ENCODE data around the gene TAAR9.

Gene TAAR9

GRCh38 chr6:132537977-132538376, at the start of gene TAAR9:
TAAR9 (plus strand) TSS chr6:132538277; CDS start chr6:132538290, 13 bp downstream.
- no peak within 1 kb of the TSS for H3K4me3 ChIP-seq (ENCODE audit: low read length)
- H3K4me1 ChIP-seq (ENCODE audit: control insufficient read depth, insufficient read depth, low read length): no peaks in the 10 kb centered on the region
- H3K9me3 ChIP-seq (ENCODE audit: control insufficient read depth, low read length): no peaks in the 10 kb centered on the region
- no peak within 1 kb of the TSS for H3K9ac ChIP-seq (ENCODE audit: low read length)
- H3K27me3 ChIP-seq (ENCODE audit: control insufficient read depth, insufficient read depth, low read length): peaks cover 16% of the 10 kb centered on the region
- no peaks in the 10 kb centered on the region for H3K36me3 ChIP-seq (ENCODE audit: control insufficient read depth, insufficient read depth, low read length)

- no peaks in the 10 kb centered on the region for H3K36me3 ChIP-seq (ENCODE audit: control insufficient read depth, insufficient read depth, low read length)
- H3K9me3 ChIP-seq (ENCODE audit: control insufficient read depth, low read length): no peaks in the 10 kb centered on the region
- H3K4me1 ChIP-seq (ENCODE audit: control insufficient read depth, insufficient read depth, low read length): no peaks in the 10 kb centered on the region
- H3K27me3 ChIP-seq (ENCODE audit: control insufficient read depth, insufficient read depth, low read length): no peaks in the 10 kb centered on the region
- H3K9ac ChIP-seq (ENCODE audit: low read length): no peak overlapping the region
- no peak overlapping the region for H3K4me3 ChIP-seq (ENCODE audit: low read length)
Measured at GRCh38 chr6:132489376-132489775, 48.7 kb upstream of the TAAR9 start.

GRCh38 chr6:132490024-132490423, 48.1 kb upstream of the TAAR9 start:
- H3K9me3 ChIP-seq (ENCODE audit: control insufficient read depth, low read length): no peaks in the 10 kb centered on the region
- no peak overlapping the region for H3K9ac ChIP-seq (ENCODE audit: low read length)
- no peaks in the 10 kb centered on the region for H3K36me3 ChIP-seq (ENCODE audit: control insufficient read depth, insufficient read depth, low read length)
- no peaks in the 10 kb centered on the region for H3K4me1 ChIP-seq (ENCODE audit: control insufficient read depth, insufficient read depth, low read length)
- no peak overlapping the region for H3K4me3 ChIP-seq (ENCODE audit: low read length)
- no peaks in the 10 kb centered on the region for H3K27me3 ChIP-seq (ENCODE audit: control insufficient read depth, insufficient read depth, low read length)

GRCh38 chr6:132490478-132491204, 47.4 kb upstream of the TAAR9 start:
- no peaks in the 10 kb centered on the region for H3K4me1 ChIP-seq (ENCODE audit: control insufficient read depth, insufficient read depth, low read length)
- H3K36me3 ChIP-seq (ENCODE audit: control insufficient read depth, insufficient read depth, low read length): no peaks in the 10 kb centered on the region
- H3K9ac ChIP-seq (ENCODE audit: low read length): no peak overlapping the region
- H3K27me3 ChIP-seq (ENCODE audit: control insufficient read depth, insufficient read depth, low read length): no peaks in the 10 kb centered on the region
- H3K4me3 ChIP-seq (ENCODE audit: low read length): no peak overlapping the region
- no peaks in the 10 kb centered on the region for H3K9me3 ChIP-seq (ENCODE audit: control insufficient read depth, low read length)

GRCh38 chr6:132491303-132491702, 46.8 kb upstream of the TAAR9 start:
- Histone ChIP-seq H3K36me3 (ENCODE audit: control insufficient read depth, insufficient read depth, low read length) (no peaks in the 10 kb centered on the region), H3K27me3 (ENCODE audit: control insufficient read depth, insufficient read depth, low read length) (no peaks in the 10 kb centered on the region), H3K9ac (ENCODE audit: low read length) (no peak overlapping the region), H3K9me3 (ENCODE audit: control insufficient read depth, low read length) (no peaks in the 10 kb centered on the region), H3K4me1 (ENCODE audit: control insufficient read depth, insufficient read depth, low read length) (no peaks in the 10 kb centered on the region), H3K4me3 (ENCODE audit: low read length) (no peak overlapping the region)

GRCh38 chr6:132491881-132492280, 46.2 kb upstream of the TAAR9 start:
- Histone ChIP-seq H3K4me3 (ENCODE audit: low read length) (no peak overlapping the region), H3K9me3 (ENCODE audit: control insufficient read depth, low read length) (no peaks in the 10 kb centered on the region), H3K36me3 (ENCODE audit: control insufficient read depth, insufficient read depth, low read length) (no peaks in the 10 kb centered on the region), H3K9ac (ENCODE audit: low read length) (no peak overlapping the region), H3K27me3 (ENCODE audit: control insufficient read depth, insufficient read depth, low read length) (no peaks in the 10 kb centered on the region), H3K4me1 (ENCODE audit: control insufficient read depth, insufficient read depth, low read length) (no peaks in the 10 kb centered on the region)

GRCh38 chr6:132494954-132495353, 43.1 kb upstream of the TAAR9 start:
- no peaks in the 10 kb centered on the region for H3K9me3 ChIP-seq (ENCODE audit: control insufficient read depth, low read length)
- no peak overlapping the region for H3K9ac ChIP-seq (ENCODE audit: low read length)
- H3K36me3 ChIP-seq (ENCODE audit: control insufficient read depth, insufficient read depth, low read length): no peaks in the 10 kb centered on the region
- H3K4me1 ChIP-seq (ENCODE audit: control insufficient read depth, insufficient read depth, low read length): no peaks in the 10 kb centered on the region
- H3K4me3 ChIP-seq (ENCODE audit: low read length): no peak overlapping the region
- no peaks in the 10 kb centered on the region for H3K27me3 ChIP-seq (ENCODE audit: control insufficient read depth, insufficient read depth, low read length)

GRCh38 chr6:132495604-132496079, 42.4 kb upstream of the TAAR9 start:
- no peaks in the 10 kb centered on the region for H3K4me1 ChIP-seq (ENCODE audit: control insufficient read depth, insufficient read depth, low read length)
- no peaks in the 10 kb centered on the region for H3K9me3 ChIP-seq (ENCODE audit: control insufficient read depth, low read length)
- H3K9ac ChIP-seq (ENCODE audit: low read length): no peak overlapping the region

GRCh38 chr6:132496519-132497180, 41.4 kb upstream of the TAAR9 start:
- Histone ChIP-seq H3K9me3 (ENCODE audit: control insufficient read depth, low read length) (no peaks in the 10 kb centered on the region), H3K9ac (ENCODE audit: low read length) (no peak overlapping the region), H3K4me3 (ENCODE audit: low read length) (no peak overlapping the region), H3K27me3 (ENCODE audit: control insufficient read depth, insufficient read depth, low read length) (no peaks in the 10 kb centered on the region), H3K4me1 (ENCODE audit: control insufficient read depth, insufficient read depth, low read length) (no peaks in the 10 kb centered on the region), H3K36me3 (ENCODE audit: control insufficient read depth, insufficient read depth, low read length) (peaks cover 5% of the 10 kb centered on the region)

More at GRCh38 chr6:132495604-132496079, 42.4 kb upstream of the TAAR9 start:
- Histone ChIP-seq H3K27me3 (ENCODE audit: control insufficient read depth, insufficient read depth, low read length) (no peaks in the 10 kb centered on the region), H3K4me3 (ENCODE audit: low read length) (no peak overlapping the region), H3K36me3 (ENCODE audit: control insufficient read depth, insufficient read depth, low read length) (no peaks in the 10 kb centered on the region)

GRCh38 chr6:132498638-132499037, 39.4 kb upstream of the TAAR9 start:
- Histone ChIP-seq H3K4me1 (ENCODE audit: control insufficient read depth, insufficient read depth, low read length) (no peaks in the 10 kb centered on the region), H3K36me3 (ENCODE audit: control insufficient read depth, insufficient read depth, low read length) (peaks cover 8% of the 10 kb centered on the region), H3K4me3 (ENCODE audit: low read length) (no peak overlapping the region), H3K9ac (ENCODE audit: low read length) (no peak overlapping the region), H3K27me3 (ENCODE audit: control insufficient read depth, insufficient read depth, low read length) (no peaks in the 10 kb centered on the region), H3K9me3 (ENCODE audit: control insufficient read depth, low read length) (no peaks in the 10 kb centered on the region)

GRCh38 chr6:132499757-132500156, 38.3 kb upstream of the TAAR9 start:
- Histone ChIP-seq H3K27me3 (ENCODE audit: control insufficient read depth, insufficient read depth, low read length) (no peaks in the 10 kb centered on the region), H3K36me3 (ENCODE audit: control insufficient read depth, insufficient read depth, low read length) (peaks cover 8% of the 10 kb centered on the region), H3K4me1 (ENCODE audit: control insufficient read depth, insufficient read depth, low read length) (peaks cover 7% of the 10 kb centered on the region), H3K9me3 (ENCODE audit: control insufficient read depth, low read length) (no peaks in the 10 kb centered on the region), H3K9ac (ENCODE audit: low read length) (no peak overlapping the region), H3K4me3 (ENCODE audit: low read length) (no peak overlapping the region)

- Histone ChIP-seq H3K27me3 (ENCODE audit: control insufficient read depth, insufficient read depth, low read length) (no peaks in the 10 kb centered on the region), H3K9me3 (ENCODE audit: control insufficient read depth, low read length) (no peaks in the 10 kb centered on the region), H3K9ac (ENCODE audit: low read length) (peak overlapping the region; percentile 36), H3K4me1 (ENCODE audit: control insufficient read depth, insufficient read depth, low read length) (peaks cover 16% of the 10 kb centered on the region), H3K4me3 (ENCODE audit: low read length) (no peak overlapping the region), H3K36me3 (ENCODE audit: control insufficient read depth, insufficient read depth, low read length) (peaks cover 13% of the 10 kb centered on the region)
Measured at GRCh38 chr6:132504757-132505156, 33.3 kb upstream of the TAAR9 start.

All from mucosa of stomach (tissue), 1 donor.